ENCODE data around the gene SH2D1A.
"Not testable (repeated sequence)": the region's sequence is repeated elsewhere in the genome, so short reads cannot be mapped to it uniquely, and the experiment has no call there.

The SH2D1A gene

DNA sequence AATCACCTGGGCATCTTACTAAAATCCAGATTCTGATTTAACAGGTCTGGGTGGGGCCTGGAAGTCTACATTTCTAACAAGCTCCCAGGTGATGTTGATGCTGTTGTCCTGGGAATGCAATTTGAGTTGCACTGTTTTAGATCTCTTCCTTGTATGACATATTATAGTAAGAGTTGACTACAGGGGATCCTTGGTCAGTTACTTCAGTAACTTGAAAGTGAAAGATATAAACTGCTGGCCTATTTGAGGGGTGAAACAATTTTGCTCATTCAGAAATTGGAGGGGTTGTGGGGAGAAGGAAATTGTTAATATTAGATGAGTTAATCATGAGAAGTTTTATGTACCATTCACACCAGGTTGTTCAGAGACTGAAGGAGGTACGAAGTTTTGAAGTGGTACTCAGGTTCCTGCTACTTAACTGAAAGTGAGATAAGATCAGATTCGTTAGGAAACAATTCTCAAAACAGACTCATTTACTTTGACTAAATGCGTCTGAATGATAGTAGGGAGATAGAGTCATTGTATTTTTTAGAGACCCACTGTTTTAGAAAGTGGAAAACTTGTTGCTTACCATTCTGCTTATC, 12.5 kb downstream of the SH2D1A start:
- DNase-seq: no peak

DNA sequence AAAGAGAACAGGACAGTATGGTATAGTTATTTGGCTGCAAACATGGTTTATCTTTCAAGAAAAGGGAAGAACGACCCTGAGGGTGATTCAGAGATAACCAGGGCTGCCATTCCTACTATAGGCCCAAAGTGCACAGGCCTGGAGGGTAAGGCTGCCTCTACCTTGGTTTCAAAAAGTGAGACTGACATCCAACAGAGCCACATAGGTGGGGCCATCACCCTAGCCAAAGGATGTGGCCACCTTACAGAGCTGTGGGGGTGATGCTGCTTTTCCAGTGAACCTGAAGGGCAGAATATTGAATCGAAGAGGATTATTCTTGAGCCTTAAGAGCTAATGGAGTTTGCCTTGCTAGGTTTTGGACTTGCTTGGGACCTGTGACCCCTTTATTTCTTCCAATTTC, 15.7 kb downstream of the SH2D1A start:
- no peak for DNase-seq

DNA sequence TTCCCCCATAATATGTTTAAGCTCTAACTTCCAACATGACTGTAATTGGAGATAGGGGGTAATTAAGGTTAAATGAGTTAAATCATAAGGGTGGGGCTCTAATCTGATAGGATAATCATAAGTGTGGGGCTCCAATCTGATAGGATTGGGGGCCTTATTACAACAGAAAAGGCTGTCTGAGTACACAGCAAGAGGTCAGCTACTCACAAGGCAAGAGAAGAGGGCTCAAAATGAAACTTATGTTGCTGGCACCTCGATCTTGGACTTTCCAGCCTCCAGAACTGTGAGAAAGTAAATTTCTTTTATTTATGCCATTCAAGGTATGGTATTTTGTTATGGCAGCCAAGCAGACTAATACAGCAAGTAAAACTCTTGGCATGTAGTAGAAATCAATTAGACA, 16.4 kb downstream of the SH2D1A start:
- no peak for DNase-seq

DNA sequence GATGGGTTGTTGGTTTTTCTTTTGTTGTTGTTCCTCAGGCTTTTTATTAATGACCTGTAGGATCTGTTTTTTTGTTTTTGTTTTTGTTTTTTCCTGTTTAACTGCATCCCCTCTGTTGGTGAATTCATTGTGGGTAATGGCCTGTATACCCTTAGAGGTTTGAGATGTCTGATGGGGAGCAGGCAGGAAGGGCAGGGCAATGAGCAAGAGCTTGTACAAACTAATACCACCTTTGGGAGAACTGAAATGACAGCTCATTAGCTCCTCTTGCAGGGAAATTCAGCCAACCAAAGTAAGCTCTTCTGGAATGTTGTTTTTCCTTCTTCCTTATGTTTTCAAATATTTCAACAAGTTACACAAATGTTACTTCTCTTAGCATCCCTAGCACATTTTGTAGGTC, 23.4 kb downstream of the SH2D1A start:
- no peak for DNase-seq

DNA sequence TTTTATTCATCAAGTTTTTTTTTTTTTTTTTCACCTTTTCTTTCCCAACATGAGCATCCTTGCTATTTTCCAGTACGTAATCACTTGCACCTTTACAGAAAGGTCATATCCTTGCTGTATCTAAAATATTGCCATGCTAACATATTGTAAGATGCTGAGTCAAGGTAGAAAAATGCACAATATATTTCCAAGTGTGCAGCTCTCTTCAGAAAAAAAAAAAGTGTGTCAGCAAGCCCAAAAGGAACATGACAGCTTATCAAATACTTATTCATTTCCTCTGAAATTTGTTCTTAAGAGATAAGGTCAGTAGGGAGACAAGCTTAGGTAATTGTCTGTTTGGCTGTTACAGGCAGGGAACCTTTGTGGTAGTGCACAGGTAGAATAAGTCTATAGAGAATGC, 27.0 kb downstream of the SH2D1A start:
- DNase-seq: no peak

DNA sequence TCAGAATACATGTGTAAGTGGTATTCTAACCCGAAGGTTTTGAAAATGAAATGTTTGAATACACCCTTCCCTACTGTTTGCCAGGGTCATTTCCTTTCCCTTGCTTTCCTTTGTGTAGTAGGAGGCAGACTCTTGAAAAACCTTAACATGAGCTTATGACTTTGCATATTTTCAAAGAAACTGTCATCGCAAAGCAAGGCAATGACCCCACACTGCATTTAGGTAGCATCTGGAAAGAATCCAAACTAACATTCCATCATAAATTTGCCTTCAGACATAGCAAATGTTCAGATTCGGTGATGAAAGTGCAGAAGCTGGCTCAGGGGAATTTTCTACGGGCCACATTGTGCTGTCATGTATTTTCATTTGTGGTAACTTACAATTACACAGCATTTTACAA, 32.3 kb downstream of the SH2D1A start:
- no peak for DNase-seq

DNA sequence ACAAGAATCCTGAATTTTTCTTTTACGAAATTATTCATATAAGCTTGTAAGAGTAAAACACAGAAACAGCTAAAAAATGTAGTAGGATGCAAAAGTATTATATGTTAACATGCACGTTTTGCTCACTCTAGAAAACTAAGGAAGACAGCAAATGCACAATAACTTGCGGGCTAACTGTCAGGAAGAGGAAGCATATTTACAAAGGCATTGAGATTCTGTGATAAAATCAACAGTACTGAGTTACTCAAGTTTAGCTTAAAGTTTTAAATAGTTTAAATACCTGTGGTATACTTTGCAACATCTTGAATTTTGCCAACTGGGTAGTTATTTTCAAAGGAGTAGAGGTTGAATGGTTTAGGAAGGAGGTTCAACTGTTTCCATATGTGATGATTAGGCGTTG, 37.0 kb downstream of the SH2D1A start:
- DNase-seq: no peak

DNA sequence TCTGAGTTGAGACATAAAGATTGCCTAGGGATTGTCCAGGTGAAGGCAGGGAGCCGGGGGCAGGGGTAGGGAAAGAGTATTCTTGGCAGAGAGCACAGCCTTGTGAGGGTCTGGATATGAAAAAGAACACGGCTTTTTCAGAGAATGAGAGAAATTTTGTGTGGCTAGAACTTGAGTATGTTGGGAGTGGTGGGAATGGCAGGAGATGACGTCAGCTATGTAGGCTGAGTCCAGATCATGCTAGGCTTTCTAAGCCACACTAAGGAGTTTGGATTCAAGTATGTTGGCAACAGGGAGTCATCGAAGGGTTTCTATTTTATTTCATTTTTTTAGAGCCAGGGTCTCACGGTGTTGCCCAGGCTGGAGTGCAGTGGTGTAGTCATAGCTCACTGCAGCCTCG, 40.0 kb downstream of the SH2D1A start:
- no peak for DNase-seq

DNA sequence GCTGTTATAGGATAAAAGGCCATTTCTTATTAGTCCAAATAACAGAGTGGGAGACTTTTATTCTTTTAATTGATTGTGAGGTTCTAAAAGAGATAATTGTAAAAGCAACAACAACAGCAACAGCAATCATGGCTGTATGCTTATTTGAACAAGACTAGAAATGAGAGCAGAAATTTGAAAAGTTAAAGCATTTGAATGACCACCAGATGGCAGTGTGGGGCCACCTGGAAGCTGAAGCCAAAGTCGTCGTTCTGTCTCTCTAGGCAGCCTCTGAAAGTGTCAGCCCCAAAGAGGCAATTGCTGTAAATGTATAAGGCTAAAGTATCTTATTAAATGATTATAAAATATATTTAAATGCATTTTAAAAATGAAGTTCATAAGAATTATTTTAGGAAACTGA, 42.2 kb downstream of the SH2D1A start:
- DNase-seq: peak; percentile 68

DNA sequence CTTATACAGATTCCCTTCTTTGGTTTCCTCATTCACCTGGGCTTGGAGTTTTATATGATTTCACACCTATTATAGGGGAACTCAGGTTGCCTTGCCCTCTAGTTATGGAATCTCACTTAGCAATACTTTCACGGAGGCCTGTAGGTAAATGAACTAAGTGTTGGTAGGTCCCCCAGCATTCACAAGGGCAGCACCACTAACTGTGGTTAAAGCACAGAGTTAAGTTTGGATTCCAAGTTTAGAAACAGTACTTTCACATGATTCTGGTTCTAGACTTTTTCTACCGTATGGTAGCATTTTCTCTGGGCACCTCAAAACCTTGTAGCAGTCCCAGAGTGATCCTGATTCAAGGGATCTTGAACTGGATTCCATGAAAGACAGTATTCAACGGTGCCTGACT, 46.4 kb downstream of the SH2D1A start:
- no peak for DNase-seq

DNA sequence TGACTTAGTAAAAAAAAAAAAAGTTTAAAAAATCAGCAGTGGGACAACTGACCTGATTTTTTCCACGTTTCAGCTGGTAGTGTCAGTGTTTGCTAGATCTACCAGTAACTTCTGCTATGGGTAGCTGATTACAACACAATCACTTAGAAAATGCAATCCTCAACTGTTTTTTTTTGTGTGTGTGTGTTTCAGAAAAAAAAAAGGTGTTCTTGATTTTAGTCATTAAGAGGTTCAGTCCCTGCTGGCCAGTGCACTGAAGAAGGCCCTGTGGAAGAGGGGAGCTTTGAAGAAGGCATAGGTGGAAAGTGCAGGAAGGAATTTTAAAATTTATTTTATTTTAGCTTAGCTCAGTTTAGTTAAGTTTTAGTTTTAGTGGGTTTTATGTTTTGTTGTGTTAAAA, 46.9 kb downstream of the SH2D1A start:
- DNase-seq: no peak

DNA sequence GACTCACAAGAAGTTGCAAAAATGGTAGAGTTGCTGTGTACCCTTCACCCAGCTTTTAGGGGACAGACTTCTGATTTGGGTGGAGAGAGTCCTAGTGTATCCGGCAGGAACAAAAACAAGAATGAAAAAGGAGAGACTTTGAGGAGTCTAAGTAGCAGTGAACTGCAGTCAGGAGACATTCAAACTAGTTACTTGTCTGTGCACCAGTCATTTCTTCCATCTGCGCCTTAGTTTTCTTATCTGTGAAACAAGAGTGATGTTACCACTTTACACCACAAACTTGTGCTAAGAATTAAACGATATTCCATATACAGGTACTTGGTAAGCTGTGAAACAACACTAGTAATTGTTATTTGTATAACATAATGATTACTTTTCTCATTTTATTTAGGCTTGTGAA, 47.3 kb downstream of the SH2D1A start:
- DNase-seq: no peak

DNA sequence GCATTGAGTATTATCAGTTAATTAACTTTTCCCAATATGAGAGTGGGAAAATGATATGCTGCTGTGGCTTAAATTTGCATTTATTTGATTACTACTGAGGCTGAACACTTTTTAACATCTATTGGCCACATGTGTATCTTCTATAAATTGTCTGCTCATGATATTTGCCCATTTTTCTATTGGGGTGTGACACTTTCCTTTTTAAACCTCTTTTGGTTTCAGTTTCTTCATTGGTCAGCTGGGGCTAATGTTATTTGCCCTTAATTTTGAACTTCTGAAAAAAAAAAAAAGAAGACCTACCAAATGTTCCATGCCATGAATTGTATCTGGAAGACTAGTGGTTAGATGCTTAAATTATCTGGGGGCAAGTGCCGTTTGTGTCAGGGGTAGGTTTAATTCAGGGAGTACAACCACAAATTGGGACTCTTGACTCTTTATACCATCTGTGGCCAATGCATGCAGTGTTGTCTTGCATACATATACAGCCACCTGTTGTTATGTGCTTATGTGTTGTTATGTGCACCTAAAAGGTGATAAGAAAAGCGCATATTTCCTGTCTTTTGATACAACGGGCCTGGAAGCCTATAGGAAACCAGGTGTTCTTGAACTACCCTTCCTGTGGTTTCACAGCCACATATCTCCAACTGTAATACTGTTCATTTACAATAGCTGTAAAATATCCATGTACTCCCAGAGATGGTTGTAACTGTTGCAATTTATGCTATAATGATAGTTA, 49.0 kb downstream of the SH2D1A start:
- no peak for DNase-seq

DNA sequence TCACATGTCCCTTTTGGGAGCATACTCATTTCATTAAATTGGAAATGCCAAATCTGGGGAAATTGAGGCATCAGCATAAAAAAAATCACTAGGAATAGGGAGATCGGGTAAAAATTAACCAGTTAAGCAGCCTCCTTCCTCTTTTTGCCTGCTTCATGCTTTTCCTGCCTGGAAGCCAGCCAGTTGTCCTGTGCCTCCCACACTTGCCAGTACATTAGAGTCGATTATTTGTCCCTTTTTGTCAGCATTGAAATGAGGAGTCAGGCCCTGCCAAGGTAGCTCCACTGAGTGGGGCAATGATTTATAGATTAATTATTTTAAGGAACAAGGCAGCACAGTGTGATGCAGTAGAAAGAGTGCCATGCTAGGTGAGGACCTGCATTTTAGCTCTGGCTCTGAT, 55.3 kb downstream of the SH2D1A start:
- no peak for DNase-seq

DNA sequence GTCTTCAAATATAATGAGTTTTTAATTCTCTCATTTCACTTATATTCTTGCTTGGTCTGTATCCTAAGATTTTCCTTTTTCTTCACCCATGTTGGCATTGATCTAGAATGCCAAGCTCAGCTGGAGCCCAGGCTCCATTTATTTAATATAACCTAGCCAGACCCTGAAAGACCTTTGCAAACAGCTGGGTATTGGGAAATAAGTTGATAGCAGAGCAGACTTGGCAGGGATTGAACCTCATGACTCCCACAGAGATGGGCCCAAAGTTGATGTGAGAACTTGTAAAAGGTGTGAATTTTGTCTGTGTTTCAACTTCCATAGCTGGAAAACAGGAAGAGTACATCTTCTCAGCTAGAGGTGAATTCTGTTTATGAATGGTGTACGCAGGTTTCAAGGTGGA, 59.5 kb downstream of the SH2D1A start:
- no peak for DNase-seq

DNA sequence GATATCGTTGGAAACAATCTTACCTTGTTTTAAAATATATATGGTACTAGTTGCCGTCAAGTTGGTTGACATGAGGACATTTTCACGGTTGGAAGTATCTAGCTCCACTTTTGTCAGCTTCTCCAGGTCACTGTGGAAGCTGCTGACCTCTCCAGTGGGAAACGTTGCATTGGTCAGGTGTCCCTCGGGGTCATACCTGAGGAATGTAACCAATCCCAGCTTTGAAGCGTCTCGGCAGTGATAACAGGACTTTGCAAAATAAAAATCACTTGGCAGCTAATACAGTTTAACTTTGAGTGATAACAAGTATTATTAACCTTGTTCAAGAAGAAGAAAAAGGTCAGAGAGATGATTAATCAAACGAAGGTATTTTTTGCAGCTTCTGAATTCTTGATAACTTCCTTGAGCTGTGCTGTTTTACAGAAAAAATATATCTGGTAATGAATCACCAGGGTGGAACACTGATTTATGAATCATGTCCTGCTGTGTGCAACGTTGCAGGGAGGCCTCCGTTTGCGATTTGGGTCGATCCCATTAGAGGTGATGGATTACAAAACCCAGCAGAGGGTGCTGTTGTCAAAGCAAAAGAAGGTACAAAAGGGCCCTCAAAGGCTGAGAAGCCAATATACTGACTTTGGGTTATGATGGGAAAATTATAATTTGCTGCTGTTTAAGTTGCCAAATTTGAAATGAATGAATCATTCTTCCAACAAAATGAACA, 60.1 kb downstream of the SH2D1A start:
- peak; percentile 61 for DNase-seq

DNA sequence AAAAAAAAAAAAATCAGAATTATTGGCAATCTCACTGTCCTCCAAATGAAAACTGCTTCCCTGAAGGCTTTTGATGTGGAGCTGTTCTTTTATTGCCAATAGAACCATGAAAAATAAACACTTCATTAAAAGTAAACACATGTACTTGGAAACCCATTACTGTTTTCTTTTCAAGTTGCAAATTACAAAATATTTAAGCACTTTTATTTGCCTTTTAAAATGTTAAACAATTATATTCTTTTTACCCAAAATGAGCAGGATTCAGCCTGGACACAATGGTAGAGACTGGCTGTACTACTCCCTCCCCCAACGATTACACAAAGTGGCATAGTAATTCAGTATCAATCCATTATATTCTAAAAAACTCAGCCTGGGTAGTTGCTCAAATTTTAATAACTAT, 60.9 kb downstream of the SH2D1A start:
- DNase-seq: no peak

DNA sequence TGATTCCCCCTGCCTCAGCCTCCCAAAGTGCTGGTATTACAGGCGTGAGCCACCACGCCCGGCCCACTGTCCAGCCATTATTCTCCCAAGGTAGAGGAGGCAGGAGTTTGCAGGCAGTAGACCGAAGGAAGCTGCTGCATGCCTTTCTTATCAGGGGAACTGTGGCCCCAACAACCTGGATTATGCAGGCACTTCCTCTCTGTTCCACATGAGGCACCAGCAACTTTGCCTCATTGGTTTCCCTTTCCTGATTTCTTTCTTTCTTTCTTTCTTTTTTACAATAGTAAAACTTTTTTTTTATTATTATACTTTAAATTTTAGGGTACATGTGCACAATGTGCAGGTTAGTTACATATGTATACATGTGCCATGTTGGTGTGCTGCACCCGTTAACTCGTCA, 62.0 kb downstream of the SH2D1A start:
- not testable (repeated sequence) for DNase-seq

DNA sequence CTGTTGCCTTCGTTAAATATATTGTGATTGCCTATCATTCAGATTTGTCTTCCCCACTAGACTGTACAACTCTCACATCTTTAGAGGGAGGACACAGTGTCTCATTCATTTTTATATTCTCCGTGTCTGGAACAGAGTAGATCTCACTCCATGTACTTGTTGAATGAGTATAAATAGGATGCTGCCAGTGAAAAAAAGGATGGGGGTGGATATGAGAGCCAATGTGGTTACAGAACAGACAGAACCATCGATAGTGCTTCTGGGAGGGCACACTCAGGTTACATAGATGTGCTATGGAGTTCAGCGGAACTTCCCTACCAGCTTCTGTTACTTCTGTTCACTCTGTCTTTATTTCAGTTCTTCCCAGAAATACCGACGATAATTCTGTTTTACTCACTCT, 66.9 kb downstream of the SH2D1A start:
- no peak for DNase-seq

DNA sequence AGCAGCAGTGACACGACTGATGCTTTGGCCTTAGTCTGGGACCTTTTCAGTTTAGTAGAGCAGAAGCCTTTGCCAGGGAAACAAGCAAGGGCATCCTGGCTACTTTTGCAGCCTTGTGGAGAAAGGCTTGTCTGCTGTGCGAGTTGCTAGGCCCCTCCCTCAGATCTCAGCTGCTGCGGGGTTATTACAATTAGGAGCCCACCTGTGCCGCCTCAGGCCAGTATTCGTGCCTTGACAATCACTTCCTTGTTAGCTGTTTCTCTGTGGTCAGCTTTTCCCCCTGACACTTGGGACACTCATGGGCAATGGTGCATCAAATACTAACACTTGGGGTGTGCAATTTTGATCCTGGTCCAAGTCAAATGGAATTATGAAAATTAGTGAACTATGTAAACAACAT, 67.9 kb downstream of the SH2D1A start:
- DNase-seq: no peak

DNA sequence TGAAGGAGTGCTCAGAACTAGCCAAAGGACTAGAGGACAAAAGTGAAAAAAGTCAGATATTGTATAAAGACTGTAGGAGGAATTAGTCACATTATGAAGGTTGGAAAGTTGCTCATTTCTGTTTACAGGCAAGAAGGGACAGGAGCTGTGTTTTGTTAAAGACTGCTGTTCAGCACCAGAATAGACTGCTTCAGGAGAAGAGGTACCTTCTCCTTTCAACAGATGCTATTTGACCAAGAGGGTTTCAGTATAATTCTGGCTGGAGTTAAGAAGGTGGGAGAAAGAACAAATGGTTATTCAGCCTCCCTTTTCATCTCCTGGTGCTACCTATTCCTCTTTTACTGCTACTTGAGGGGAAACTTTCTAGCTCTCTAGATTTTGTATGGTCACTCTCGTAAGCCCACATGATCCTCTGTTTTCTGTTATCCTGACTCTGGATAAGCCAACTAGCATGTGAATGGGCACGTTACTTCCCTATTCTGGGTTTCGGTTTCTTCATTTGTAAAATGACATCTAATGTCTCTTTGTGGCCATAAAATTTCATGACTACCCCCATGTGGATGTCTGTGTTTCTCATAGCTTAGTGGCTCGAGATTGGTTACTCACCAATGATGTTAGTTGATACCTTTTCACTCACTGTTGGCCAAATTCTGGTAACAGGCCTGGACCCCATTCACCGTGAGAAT, 68.9 kb downstream of the SH2D1A start:
- no peak for DNase-seq

DNA sequence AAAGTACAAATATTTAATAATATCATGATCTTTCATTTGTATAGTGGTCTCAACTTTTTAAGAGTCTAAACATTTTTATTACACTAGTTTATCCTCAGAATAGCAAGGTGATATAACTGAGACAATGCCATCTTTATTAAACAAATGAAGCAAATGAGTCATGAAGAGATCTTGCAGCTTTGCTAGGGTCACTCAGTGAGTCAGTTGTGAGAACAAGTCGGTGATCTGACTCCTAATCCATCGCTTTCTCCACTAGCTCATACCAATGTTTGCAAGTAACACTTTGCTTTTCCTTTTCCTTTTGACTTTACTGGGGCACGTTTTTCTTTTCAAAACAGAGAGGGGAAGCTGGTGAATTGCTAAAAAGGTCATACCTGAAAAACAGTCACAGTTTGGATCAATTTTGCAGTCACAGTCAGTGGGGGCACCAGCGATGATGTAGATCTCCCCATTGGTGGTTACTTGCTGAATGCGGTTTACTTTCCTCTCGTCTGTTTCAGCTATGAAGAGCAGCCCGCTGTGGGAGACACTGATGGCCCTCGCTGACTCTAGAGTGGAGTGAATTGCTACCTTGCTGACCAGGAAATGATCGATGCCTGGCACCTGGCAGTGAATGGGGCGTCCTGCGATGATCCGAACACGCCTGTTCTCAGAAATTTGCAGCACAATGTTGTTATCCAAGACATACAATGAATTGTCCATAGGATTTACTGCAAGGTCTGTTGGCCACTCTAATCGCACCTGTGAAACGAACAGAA, 75.7 kb downstream of the SH2D1A start:
- DNase-seq: no peak
